ENCODE results near the gene F2RL2.

GRCh38 chr5:76583163-76584047, 39.8 kb downstream of the F2RL2 start:
- TF ChIP-seq, protein P1, sequence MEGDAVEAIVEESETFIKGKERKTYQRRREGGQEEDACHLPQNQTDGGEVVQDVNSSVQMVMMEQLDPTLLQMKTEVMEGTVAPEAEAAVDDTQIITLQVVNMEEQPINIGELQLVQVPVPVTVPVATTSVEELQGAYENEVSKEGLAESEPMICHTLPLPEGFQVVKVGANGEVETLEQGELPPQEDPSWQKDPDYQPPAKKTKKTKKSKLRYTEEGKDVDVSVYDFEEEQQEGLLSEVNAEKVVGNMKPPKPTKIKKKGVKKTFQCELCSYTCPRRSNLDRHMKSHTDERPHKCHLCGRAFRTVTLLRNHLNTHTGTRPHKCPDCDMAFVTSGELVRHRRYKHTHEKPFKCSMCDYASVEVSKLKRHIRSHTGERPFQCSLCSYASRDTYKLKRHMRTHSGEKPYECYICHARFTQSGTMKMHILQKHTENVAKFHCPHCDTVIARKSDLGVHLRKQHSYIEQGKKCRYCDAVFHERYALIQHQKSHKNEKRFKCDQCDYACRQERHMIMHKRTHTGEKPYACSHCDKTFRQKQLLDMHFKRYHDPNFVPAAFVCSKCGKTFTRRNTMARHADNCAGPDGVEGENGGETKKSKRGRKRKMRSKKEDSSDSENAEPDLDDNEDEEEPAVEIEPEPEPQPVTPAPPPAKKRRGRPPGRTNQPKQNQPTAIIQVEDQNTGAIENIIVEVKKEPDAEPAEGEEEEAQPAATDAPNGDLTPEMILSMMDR (IDR thresholded peaks at IDR 0.05), result peak; percentile 37
- TF ChIP-seq EZH2 (IDR thresholded peaks at IDR 0.05; ENCODE audit: borderline replicate concordance, insufficient read depth, low read depth, low read length, poor library complexity, severe bottlenecking), result no peak

All from B cell (primary cell).